GM18502 (cell line): ENCODE results near the gene UBAP2.
A peak's percentile ranks its signal among the peaks of the same experiment; 100 is the strongest.

ENCODE experiments used
- ATAC-seq: cut with Tn5 transposase; IDR thresholded peaks from one replicate; pipeline ENCODE4 v1.9.1; 2021; ENCODE audit warnings: mild to moderate bottlenecking; ENCODE audit not compliant: unreplicated experiment, poor library complexity

Gene UBAP2

GRCh38 chr9:34048727-34049629 is at the start of gene UBAP2:
TSS of gene UBAP2 (minus strand) at chr9:34048887. CDS start at chr9:34017148, 31,739 bp downstream.
- peak; percentile 77 for ATAC-seq

DNA sequence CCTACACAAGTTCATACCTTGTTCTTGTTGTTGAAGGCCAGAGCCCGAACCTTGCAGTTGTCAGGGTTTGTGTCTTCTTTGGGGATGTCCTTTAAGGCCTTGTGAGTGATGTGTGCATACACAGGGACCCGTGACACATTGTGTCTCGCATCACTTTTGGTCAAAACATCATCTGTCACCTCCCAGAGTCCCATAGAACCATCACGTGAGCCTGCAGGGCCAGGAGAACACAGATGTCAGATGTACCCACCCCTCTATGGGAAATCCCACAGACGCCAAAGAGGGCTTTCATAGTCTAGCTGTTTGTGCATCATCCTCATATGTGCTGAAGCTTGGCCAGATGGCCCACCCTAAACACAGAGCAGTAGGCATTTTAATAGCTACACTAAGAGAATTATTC is 49.6 kb upstream of the UBAP2 start:
- ATAC-seq, result no peak

GRCh38 chr9:34097865-34098264 is 49.2 kb upstream of the UBAP2 start:
- ATAC-seq, result no peak

- no peak for ATAC-seq
Measured at GRCh38 chr9:34096751-34097150, 48.1 kb upstream of the UBAP2 start.

DNA sequence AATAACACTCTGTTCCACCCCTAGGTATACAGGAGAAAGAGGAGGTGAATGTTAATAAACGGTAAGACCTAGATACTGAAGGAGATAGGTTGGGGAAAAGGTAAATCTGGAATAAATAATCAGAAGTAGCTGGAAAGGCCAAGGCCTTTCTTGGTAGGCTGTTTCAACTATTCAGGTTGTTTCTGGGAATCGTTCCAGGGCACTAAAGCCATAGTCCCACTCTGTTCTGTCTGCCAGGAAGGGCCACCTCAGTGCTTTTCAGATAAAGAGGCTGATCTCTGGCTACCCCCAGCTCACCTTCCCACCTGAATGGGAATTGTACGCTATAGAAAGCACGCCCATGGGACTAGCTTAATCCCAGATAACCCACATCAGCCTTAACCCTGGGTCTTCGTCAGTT is 44.9 kb upstream of the UBAP2 start:
- ATAC-seq, result no peak

DNA sequence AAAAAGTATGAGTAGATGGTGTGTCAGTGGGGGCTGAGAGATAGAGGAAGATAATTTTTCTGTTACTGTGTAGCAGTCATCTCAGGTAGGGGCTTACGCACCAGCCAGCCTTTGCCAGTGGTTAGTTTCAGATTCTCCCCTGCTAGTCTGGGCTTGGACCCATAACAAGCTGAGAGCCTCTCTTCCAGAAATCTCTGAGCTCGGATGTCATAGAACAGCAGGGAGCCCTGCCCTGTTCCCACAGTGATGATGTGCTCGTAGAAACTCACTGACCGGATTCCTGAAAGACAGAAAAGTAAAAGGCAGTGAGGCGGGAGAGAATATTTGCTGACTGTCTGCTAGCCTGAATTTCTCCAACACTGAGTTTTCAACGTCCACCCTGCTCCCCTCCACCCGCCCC is 40.6 kb upstream of the UBAP2 start:
- no peak for ATAC-seq

DNA sequence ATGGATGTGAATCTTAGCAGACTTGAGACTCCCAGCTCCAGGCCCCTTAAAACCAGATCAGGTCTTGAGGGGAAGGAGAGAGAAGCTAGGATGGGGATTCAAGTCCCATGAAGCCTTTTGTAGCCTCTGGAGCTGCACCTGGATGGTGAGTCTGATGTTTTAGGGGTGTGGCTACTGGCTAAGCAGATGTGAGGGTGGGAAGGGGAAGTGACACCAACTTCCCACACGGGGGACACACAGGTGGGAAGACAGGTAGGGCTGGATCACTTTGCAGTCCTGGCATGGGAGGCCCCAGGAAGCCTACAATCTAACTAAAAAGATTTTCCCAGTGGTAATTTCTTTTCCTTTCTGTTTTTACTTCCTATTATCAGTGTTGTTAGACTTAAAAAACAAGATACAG is 38.7 kb upstream of the UBAP2 start:
- no peak for ATAC-seq

- no peak for ATAC-seq
Measured at GRCh38 chr9:34086864-34087263, 38.2 kb upstream of the UBAP2 start.

GRCh38 chr9:34085581-34086500 is 37.2 kb upstream of the UBAP2 start:
- ATAC-seq, result no peak

DNA sequence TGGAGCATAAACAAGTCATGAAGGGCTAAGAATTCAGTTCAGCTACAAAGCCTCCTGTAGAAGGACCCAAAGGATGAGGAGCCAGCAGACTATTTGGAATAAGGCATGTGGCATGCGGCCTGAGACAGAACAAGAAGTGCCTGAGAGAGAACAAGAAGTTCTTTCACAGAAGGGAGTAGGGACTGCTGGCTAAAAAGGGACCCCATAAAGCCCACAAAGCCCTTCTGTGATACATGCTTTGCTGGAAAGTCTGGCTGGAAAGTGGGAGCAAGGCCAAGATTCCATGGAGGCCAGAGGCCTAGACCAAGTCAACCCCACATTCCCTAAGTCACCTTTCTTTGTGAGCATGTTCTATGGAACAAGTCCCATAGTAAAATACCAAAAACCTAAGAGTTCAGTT is 35.9 kb upstream of the UBAP2 start:
- no peak for ATAC-seq

GRCh38 chr9:34079181-34079580 is 30.5 kb upstream of the UBAP2 start:
- no peak for ATAC-seq

GRCh38 chr9:34072868-34073590 is 24.3 kb upstream of the UBAP2 start:
- no peak for ATAC-seq

GRCh38 chr9:34072410-34072809 is 23.7 kb upstream of the UBAP2 start:
- no peak for ATAC-seq

- no peak for ATAC-seq
Measured at GRCh38 chr9:34070606-34071324, 22.1 kb upstream of the UBAP2 start.

DNA sequence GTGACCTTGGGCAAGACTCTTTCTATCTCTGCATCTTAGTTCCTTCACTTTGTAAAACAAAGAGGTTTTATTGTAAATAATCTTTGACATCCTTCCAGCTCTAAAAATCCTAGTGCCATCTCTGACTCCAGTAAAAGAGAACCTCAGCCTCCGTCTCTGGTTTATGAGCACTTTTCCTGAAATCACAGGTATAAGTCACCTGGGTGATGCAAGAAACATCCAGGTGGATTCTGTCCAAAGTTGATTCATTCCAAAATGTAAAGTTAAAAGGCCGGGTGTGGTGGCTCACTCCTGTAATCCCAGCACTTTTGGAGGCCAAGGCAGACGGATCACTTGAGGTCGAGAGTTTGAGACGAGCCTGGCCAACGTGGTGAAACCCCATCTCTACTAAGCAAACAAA is 21.1 kb upstream of the UBAP2 start:
- no peak for ATAC-seq

- no peak for ATAC-seq
Measured at GRCh38 chr9:34065541-34065940, 16.9 kb upstream of the UBAP2 start.

GRCh38 chr9:34059954-34060353 is 11.3 kb upstream of the UBAP2 start:
- no peak for ATAC-seq

- ATAC-seq, result no peak
Measured at GRCh38 chr9:34059281-34059680, 10.6 kb upstream of the UBAP2 start.

GRCh38 chr9:34049630-34050384 is 1.1 kb upstream of the UBAP2 start:
- no peak for ATAC-seq
